Gastrocnemius medialis (tissue), 4 donors: Measurements from ENCODE around the gene BHLHA15.

Source experiments
- POLR2A ChIP-seq, 2 donors: fragments of 450-650 bp; IDR thresholded peaks; one replicate each; pipeline ENCODE4 v1.6.1; 2017; ENCODE audit warnings: antibody characterized with exemption in 2 of 2, mild to moderate bottlenecking in 2 of 2, moderate library complexity in 2 of 2
- TF ChIP-seq, protein P1 (sequence below), 5 experiments: fragments of 450-650 bp in 3 of 5; fragments of 200-600 bp in 2 of 5; sonication (generic) in 2 of 5; IDR thresholded peaks in 4 of 5; conservative IDR thresholded peaks in 1 of 5; 1 replicate in 4 of 5; 2 replicates in 1 of 5; pipeline ENCODE4 v1.5.1; 2016 to 2019; ENCODE audit warnings: antibody characterized with exemption in 5 of 5, mild to moderate bottlenecking in 3 of 5, moderate library complexity in 3 of 5

DNA sequence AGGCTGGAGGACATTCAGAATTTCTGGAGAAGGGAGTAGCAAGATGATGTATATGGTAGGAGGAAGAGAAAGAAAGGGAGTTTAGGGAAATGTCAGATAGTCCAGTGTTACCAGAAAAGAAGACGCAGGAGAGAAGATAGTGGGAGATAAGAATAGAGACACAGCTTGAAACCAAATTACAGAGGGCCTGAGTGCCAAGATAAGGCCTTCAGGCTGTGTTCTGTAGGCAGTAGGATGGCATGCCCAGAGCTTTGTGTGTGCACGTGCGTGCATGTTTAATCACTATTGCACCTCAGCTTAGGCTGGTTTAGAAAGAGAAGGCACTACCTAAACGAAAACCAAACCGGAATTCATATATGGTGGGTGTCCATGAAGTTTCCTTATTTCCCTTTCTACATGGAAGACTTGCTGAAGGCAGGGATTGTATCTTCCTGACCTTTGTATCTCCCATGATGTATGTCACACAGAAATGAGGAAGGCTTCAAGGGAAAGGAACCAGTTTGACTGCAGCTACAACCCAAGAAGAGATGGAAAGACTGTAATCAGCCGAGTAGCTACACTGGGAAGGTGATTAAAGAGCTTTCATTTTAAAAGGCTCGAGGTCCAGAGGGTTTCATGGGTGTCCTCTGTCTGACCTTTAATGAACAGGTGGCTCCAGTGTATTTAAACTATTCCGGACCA, 35.8 kb upstream of the BHLHA15 start:
- TF ChIP-seq, protein P1, sequence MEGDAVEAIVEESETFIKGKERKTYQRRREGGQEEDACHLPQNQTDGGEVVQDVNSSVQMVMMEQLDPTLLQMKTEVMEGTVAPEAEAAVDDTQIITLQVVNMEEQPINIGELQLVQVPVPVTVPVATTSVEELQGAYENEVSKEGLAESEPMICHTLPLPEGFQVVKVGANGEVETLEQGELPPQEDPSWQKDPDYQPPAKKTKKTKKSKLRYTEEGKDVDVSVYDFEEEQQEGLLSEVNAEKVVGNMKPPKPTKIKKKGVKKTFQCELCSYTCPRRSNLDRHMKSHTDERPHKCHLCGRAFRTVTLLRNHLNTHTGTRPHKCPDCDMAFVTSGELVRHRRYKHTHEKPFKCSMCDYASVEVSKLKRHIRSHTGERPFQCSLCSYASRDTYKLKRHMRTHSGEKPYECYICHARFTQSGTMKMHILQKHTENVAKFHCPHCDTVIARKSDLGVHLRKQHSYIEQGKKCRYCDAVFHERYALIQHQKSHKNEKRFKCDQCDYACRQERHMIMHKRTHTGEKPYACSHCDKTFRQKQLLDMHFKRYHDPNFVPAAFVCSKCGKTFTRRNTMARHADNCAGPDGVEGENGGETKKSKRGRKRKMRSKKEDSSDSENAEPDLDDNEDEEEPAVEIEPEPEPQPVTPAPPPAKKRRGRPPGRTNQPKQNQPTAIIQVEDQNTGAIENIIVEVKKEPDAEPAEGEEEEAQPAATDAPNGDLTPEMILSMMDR (IDR thresholded peaks at IDR 0.05 in 4 of 5, conservative IDR thresholded peaks at IDR 0.05 in 1 of 5): no peak
- no peak for TF ChIP-seq POLR2A (IDR thresholded peaks at IDR 0.05)
